ENCODE data around the gene AZGP1. TPM values are rescaled to one million over a fixed set of nuclear protein-coding genes. Genes with fewer than 3 reads are reported as not detected.

AZGP1 gene
- total and polyA plus RNA-seq, 7 donors: 0.66 to 17.1 (median 4.7) TPM

DNA sequence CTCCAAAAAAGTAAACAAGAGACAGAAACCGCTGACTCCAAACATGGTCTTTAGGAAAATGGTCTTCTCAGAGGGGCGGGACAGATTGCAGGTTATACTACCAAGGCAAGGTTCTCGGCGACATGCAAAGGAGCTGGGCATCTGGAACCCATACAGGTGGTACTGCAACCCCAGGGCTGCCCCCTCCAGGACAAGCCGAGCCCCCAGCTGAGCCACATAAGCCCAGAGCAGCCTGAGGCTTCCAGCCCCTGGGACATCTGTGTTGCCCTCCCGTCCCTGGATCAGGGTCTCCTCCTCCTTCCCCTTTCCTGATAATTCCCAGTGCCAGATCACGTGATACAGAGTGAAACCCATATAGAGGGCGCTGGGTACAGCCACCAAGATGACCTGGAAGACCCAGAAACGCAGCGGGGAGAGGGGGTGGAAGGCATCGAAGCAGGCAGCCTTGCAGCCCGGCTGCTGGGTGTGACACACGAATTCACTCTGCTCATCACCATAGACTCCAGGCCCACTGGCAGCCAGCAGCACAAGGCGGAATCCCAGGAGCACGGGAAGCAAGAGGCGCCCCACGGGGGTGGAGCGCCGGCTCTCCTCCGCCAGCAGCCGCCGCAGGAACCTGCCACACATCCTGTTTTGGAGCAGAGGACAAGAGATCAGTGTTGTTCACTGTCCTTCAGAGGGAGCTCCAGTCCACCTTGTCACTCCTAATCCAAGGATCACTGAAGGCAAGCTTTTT lies 46.7 kb downstream of the AZGP1 start, which contains the start of gene GJC3:
Gene GJC3, minus strand, starts transcription at position 627 of the 736 bp plus-strand sequence. Its CDS starts 0 bp downstream, at position 627.
- Histone ChIP-seq H3K36me3 (no peaks in the 10 kb centered on the region), H3K9me3 (no peaks in the 10 kb centered on the region), H3K4me1 (peaks cover 0 to 13% (median 0%) of the 10 kb centered on the region in 4 donors), H3K27me3 (no peaks in the 10 kb centered on the region), H3K27ac (peak within 1 kb of the TSS in 1 of 4 donors; percentile 1), H3K4me3 (peak within 1 kb of the TSS in 2 of 4 donors; percentile 24 to 28)
- WGBS, 2 donors: 15 to 19% methylated on average over 22 of the region's 22 CpGs
- peak; percentile 71 for DNase-seq
- intact Hi-C loops (cut with DNase I): no loop called here
- TF ChIP-seq CTCF (IDR thresholded peaks at IDR 0.05): no peak
- no peak for TF ChIP-seq POLR2A (IDR thresholded peaks at IDR 0.05)
- no peak for TF ChIP-seq POLR2AphosphoS5 (IDR thresholded peaks at IDR 0.05)
- TF ChIP-seq EP300 (IDR thresholded peaks at IDR 0.05): no peak

GRCh38 chr7:99928188-99928587 lies 47.6 kb downstream of the AZGP1 start:
- H3K27ac ChIP-seq: no peak overlapping the region
- no peak overlapping the region for H3K4me3 ChIP-seq
- WGBS, 2 donors: 54 to 77% methylated on average over 2 of the region's 2 CpGs
- peaks cover 0 to 13% (median 0%) of the 10 kb centered on the region in 4 donors for H3K4me1 ChIP-seq
- intact Hi-C loops (cut with DNase I): no loop called here
- no peak for DNase-seq
- H3K36me3 ChIP-seq: no peaks in the 10 kb centered on the region
- no peaks in the 10 kb centered on the region for H3K9me3 ChIP-seq
- no peaks in the 10 kb centered on the region for H3K27me3 ChIP-seq
- TF ChIP-seq CTCF (IDR thresholded peaks at IDR 0.05) (no peak), POLR2A (IDR thresholded peaks at IDR 0.05) (no peak), EP300 (IDR thresholded peaks at IDR 0.05) (no peak), POLR2AphosphoS5 (IDR thresholded peaks at IDR 0.05) (no peak)

DNA sequence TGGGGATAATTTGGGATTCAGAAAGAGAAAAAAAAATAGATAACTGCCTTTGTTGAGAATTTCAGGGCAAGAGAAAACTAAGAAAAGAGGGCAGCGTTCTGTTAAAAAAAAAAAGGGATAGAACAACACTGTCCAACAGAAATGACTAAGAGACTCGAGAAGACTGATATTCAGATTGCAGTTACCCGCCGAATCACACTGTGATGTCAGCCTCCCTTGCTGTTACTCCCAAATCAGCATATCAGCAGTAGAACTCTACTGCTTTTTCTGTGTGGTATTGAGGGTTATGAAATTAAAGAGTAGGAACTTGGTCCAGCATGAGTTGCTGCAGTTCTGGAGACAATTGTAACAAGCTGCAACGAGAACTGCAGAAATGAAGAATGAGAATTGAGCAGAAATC lies 48.3 kb downstream of the AZGP1 start:
- TF ChIP-seq POLR2AphosphoS5 (IDR thresholded peaks at IDR 0.05) (no peak), EP300 (IDR thresholded peaks at IDR 0.05) (no peak), CTCF (IDR thresholded peaks at IDR 0.05) (no peak), POLR2A (IDR thresholded peaks at IDR 0.05) (no peak)
- H3K9me3 ChIP-seq: no peaks in the 10 kb centered on the region
- no peaks in the 10 kb centered on the region for H3K36me3 ChIP-seq
- H3K4me3 ChIP-seq: no peak overlapping the region
- WGBS, 2 donors: 64 to 80% methylated on average over 5 of the region's 5 CpGs
- intact Hi-C loops (cut with DNase I): no loop called here
- no peak for DNase-seq
- H3K27me3 ChIP-seq: no peaks in the 10 kb centered on the region
- no peak overlapping the region for H3K27ac ChIP-seq
- peaks cover 0 to 13% (median 0%) of the 10 kb centered on the region in 4 donors for H3K4me1 ChIP-seq

- no peaks in the 10 kb centered on the region for H3K27me3 ChIP-seq
- H3K9me3 ChIP-seq: no peaks in the 10 kb centered on the region
- H3K4me3 ChIP-seq: no peak overlapping the region
- TF ChIP-seq EP300 (IDR thresholded peaks at IDR 0.05) (no peak), POLR2A (IDR thresholded peaks at IDR 0.05) (no peak), CTCF (IDR thresholded peaks at IDR 0.05) (no peak), POLR2AphosphoS5 (IDR thresholded peaks at IDR 0.05) (no peak)
- H3K4me1 ChIP-seq: peaks cover 0 to 13% (median 0%) of the 10 kb centered on the region in 4 donors
- intact Hi-C loops (cut with DNase I): no loop called here
- no peaks in the 10 kb centered on the region for H3K36me3 ChIP-seq
- DNase-seq: no peak
- H3K27ac ChIP-seq: no peak overlapping the region
These were observed 49.5 kb downstream of the AZGP1 start for GRCh38 chr7:99926321-99926720.
